ENCODE data around the gene RB1.
A peak's percentile ranks its signal among the peaks of the same experiment; 100 is the strongest.
"Not testable (repeated sequence)": the region's sequence is repeated elsewhere in the genome, so short reads cannot be mapped to it uniquely, and the experiment has no call there.

Gene RB1

GRCh38 chr13:48349525-48349924, 46.0 kb downstream of the RB1 start:
- DNase-seq (ENCODE audit: low spot score), result no peak

- no peak for DNase-seq (ENCODE audit: low spot score)
Measured at GRCh38 chr13:48353590-48353989, 50.0 kb downstream of the RB1 start.

DNA sequence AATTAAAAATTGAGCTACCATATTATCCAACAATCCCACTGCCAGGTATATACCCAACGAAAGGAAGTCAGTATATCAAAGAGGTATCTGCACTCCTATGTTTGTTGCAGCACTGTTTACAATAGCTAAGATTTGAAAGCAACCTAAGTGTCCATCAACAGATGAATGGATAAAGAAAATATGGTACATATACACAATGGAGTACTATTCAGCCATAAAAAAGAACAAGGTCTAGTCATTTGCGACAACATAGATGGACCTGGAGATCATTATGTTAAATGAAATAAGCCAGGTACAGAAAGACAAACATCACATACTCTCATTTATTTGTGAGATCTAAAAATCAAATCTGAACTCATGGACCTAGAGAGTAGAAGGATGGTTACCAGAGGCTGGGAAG, 52.0 kb downstream of the RB1 start:
- DNase-seq (ENCODE audit: low spot score), result not testable (repeated sequence)

DNA sequence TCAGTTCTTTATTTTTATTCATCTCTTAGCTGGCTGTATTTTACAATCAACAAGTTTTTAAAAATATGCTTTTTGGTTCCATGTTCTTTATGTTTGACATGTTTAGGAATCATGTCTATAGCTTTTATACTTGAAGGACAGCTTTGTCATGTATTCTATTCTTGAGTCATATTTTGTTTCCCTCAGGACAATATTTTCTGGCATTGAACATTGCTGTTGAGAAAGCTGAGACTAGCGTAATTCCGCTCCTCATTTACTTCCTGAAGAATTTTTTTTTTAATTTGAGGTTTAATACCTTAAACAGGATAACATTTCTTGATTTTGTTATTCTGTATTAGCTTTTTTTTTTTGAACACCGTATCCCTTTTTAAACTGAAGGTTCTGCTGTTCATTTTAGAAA, 53.2 kb downstream of the RB1 start:
- DNase-seq (ENCODE audit: low spot score), result no peak

- no peak for DNase-seq (ENCODE audit: low spot score)
Measured at GRCh38 chr13:48369988-48370387, 66.4 kb downstream of the RB1 start.

- DNase-seq (ENCODE audit: low spot score), result peak; percentile 5
Measured at GRCh38 chr13:48370815-48371214, 67.3 kb downstream of the RB1 start.

- no peak for DNase-seq (ENCODE audit: low spot score)
Measured at GRCh38 chr13:48377857-48378256, 74.3 kb downstream of the RB1 start.

DNA sequence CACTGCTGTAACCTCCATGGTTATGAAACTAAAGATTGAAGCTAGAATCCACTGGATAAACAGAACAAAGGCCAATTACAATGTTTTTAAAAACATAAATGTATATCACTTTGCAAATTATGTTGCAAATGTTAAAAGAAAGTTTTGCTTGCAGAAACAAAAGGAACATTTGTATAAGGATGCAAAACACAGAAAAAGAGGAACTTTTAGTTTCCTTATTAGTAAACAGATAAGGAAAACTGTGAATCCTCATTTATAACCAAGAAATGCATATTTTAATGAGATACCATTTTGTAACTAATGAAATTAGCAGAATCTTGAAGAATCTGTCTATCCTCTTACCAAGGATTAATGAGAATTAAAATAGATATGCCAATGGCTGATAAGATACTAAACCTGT, 77.0 kb downstream of the RB1 start:
- no peak for DNase-seq (ENCODE audit: low spot score)

DNA sequence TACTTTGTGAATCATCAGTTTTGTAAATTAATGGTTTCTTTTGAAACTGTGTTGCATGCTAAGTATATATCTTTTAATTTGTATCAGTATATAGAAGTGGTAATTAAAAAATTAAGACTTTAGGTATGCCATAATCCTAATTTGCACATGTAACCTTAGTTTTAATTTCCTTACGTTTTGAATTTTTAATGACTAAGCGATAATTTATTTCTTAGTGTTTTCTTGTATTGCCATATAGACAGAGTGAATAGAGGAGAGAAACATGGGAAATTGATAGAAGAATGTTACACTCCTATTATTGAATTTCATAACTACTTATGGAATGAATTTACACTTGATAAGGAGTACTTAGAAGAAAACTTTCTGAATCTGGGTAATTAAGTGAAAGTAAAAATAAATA, 79.8 kb downstream of the RB1 start:
- no peak for DNase-seq (ENCODE audit: low spot score)

DNA sequence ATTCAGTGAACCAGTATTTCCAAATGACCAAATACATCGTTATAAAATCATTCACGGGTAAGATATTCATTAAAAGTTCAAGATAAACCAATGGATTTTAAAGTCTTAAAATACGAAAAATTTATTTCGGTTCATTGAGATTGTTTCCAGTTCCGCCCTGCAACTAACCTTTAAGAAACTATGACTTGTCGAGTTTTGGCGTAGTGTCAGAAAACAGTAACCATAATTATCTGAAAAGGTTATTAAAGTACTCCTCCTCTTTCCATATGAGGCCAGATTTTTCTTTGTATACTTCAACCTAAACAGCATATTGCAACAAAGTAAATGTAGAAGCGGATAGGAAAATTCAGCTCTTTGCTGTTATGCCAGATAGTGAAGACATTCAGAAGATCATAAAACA, 83.3 kb downstream of the RB1 start:
- no peak for DNase-seq (ENCODE audit: low spot score)

- no peak for DNase-seq (ENCODE audit: low spot score)
Measured at GRCh38 chr13:48391257-48391656, 87.7 kb downstream of the RB1 start.

GRCh38 chr13:48393030-48393697, 89.6 kb downstream of the RB1 start:
- no peak for DNase-seq (ENCODE audit: low spot score)

DNA sequence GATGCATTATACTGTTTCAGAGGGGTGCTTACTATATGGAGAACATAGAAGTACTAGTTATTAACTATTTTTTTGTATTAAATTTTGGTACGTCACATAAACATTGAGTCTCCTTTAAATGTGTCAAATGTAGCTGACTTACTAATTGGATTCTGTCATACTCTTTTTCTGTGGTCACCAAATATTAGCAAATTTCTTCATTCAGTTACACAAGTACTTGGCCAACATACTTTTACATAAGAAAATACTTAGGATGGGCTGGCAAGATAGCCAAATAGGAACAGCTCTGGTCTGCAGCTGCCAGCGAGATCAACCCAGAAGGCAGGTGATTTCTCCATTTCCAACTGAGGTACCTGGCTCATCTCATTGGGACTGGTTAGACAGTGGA, 90.1 kb downstream of the RB1 start:
- no peak for DNase-seq (ENCODE audit: low spot score)

GRCh38 chr13:48397744-48398143, 94.2 kb downstream of the RB1 start:
- no peak for DNase-seq (ENCODE audit: low spot score)

DNA sequence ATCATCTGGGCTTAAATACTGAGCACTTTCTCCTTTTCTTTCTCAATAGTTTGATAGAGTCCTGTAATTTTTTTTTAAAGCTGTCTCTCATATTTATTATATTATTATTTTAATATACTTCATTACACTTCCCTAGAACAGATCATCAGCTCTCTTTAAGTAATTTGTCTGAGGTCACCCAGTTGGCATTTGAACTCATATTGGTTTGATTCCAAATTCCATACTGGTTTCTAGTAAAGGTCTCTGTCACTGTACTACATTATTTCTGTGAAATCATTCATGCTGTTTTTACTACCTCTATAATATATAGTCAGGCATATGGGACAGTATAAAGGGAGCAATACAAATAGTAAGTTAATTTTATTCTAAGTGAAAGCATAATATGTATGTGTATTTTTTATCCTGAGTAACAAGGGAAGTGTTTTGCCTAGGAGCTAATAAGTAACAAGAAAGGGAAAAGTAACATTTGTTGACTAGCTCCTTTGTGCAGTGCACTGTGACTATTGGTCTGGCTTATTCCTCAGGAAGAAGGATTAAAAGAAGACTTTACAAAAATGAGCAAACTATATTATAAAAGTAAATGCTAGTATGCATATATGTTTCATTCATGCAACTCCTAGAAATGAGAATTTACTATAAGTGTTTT, 95.0 kb downstream of the RB1 start:
- DNase-seq (ENCODE audit: low spot score), result no peak

DNA sequence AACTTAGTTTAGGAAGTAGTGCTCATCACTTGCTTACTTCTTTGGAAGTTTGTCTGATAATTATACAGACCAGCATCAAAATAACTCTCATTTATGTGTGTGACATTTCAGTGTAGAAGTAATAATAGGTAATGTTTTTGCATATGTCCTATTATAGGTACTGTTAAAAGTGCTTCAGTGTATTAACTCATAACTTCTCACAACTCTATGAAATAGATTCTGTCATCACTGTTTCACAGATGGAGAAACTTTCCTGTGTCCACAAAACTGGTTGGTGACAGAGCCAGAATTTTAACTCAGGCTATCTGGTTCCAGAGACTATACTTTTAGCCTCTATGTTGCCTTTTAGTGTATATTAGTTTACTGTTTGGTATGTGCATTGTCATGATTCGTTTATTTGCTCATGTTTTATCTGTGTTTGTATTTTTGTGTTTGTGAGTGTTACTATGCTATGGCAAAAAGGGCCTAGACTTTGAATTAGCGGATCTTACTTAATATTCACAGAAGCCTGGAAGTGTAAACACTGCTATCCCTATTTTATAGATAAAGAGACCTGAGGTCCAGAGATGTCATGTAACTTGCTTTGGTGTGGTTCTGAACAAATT, 96.6 kb downstream of the RB1 start:
- DNase-seq (ENCODE audit: low spot score), result no peak

- DNase-seq (ENCODE audit: low spot score), result no peak
Measured at GRCh38 chr13:48400850-48401291, 97.3 kb downstream of the RB1 start.

GRCh38 chr13:48401480-48401879, 97.9 kb downstream of the RB1 start:
- DNase-seq (ENCODE audit: low spot score), result no peak

GRCh38 chr13:48402325-48402932, 98.9 kb downstream of the RB1 start:
- DNase-seq (ENCODE audit: low spot score), result no peak

DNA sequence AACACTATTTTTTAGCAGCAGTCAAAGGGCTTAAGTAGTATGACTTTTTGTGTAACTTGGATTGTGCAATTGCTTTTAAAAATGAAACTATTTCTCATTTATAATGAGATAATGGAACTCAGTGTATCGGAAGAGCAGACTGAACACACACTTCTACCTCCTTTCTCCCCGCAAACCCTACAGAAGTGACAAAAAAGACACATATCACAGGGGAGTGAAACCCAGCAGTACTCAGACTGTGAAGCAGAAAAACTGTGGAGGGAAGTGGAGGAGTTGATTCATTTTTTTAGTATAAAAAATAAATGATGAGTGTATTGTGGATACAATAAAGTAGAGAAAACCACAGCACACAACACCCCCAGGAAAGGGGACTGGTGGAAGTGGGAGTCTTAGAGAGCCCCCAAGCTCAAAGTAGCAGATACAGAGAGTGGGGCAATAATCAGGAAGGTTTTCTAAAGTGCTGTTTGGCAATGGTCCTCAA, 99.6 kb downstream of the RB1 start:
- no peak for DNase-seq (ENCODE audit: low spot score)

GRCh38 chr13:48403913-48404312, 100.4 kb downstream of the RB1 start:
- DNase-seq (ENCODE audit: low spot score), result no peak

- DNase-seq (ENCODE audit: low spot score), result no peak
Measured at GRCh38 chr13:48404952-48405351, 101.4 kb downstream of the RB1 start.

DNA sequence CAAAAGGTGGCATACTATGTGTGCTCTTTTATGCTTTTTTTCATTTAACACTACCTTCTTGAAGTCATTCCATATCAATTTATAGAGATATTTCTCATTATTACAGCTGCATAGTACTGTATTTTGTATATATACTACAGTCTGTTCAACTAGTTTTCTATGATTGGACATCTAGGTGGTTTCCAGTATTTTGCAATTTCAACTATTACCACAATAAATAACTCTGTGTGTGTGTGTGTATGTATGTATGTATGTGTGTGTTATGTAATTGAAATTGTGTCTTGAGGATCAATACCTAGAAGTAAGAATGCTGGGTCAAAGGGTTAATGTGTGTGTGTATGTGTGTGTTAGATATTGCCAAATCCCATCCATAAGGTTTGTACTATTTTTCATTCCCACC, 102.3 kb downstream of the RB1 start:
- DNase-seq (ENCODE audit: low spot score), result no peak
